Measurements from ENCODE around the gene ARNT2.
"Not testable (repeated sequence)": the region's sequence is repeated elsewhere in the genome, so short reads cannot be mapped to it uniquely, and the experiment has no call there.

Gene ARNT2

GRCh38 chr15:80640531-80641121 lies 236.4 kb downstream of the ARNT2 start:
- in situ Hi-C loops (cut with MboI; ENCODE audit: low sequenced_read_pairs), result no loop called here

DNA sequence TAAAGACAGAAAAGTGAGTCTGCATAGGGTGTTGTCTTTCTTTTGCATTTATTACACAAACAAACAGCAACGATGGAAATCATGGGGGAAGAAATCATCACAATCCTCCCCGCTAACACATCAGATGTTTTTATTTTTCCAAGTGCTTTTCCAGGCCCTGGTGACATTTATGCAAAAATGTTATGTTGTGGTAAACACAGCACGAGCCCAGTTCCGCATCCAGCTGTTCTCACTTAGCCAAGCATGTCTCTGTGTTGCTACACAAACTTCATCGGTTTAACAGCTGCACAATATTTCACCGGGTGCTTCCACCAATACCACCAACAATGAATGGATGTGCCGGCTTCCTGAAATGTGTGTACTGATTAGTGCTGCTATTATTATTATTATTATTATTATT lies 237.2 kb downstream of the ARNT2 start:
- in situ Hi-C loops (cut with MboI; ENCODE audit: low sequenced_read_pairs), result no loop called here

DNA sequence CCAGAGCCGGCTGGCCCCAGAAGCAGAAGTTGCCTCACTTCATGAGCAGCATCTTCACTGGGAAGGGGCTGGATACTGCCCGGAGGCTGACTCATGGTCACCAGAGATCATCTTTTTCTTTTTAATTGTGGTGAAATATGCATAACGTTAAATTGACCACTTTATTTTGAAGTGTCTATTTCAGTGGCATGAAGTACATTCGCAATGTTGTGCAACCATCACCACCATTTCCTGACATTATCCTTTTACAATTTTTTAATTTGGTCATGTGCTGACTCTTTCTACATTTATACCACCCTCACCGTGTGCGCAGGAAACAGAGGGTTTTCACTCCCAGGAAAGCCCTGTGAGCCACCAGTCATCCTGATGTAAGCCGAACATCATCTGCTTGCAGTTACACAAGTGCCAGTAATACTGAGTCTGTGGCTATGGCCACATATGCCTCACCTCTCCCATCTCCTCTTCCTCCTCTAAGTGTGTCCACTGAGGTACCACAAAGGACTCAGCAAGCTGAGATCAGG lies 239.3 kb downstream of the ARNT2 start:
- in situ Hi-C loops (cut with MboI; ENCODE audit: low sequenced_read_pairs), result no loop called here

DNA sequence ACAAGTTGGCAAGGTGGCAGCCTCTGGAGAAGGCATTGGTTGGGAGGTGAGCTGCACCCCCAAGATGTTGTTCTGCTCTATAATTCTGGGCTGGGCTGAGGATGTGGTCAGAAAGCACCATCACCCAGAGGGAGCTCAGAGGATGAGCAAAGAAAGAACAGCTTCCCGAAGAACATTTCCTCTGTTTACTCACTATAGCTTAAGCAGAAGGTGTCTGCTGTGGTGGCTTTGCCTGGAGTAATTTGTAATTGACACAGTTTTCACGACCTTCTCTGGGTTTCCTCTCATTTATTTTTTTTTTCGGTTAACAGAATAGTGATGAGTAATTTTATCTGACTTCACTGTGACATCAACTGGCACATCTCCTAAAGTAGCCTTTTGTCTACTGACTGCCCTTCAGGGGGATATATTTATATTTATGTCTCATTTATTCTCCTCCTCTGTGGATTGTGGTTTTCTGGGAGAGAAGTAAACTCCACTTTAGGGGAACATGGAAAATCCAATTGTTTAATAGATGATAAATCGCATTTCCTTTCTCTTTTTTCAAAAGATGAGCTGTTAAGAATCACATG lies 241.4 kb downstream of the ARNT2 start:
- in situ Hi-C loops (cut with MboI; ENCODE audit: low sequenced_read_pairs), result no loop called here

DNA sequence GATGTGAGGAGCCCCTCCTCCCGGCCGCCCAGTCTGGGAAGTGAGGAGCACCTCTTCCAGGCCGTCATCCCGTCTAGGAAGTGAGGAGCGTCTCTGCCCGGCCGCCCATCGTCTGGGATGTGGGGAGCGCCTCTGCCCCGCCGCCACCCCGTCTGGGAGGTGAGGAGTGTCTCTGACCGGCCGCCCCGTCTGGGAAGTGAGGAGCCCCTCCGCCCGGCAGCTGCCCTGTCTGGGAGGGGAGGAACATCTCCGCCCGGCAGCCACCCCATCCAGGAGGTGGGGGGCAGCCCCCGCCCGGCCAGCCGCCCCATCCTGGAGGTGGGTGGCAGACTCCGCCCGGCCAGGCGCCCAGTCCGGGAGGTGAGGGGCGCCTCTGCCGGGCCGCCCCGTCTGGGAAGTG lies 243.2 kb downstream of the ARNT2 start:
- in situ Hi-C loops (cut with MboI; ENCODE audit: low sequenced_read_pairs), result not testable (repeated sequence)
